PC-3 (cell line): ENCODE data around the gene SLC1A2.

Source experiments
- EZH2 ChIP-seq: fragments of 300-600 bp; sonication (generic); IDR thresholded peaks from one replicate; pipeline ENCODE4 v1.6.1; 2017; ENCODE audit warnings: antibody characterized with exemption, mild to moderate bottlenecking, low read length; ENCODE audit not compliant: unreplicated experiment
- EZH2phosphoT487 ChIP-seq: fragments of 300-600 bp; sonication (generic); IDR thresholded peaks from 2 replicates; pipeline ENCODE4 v1.6.1; 2018; ENCODE audit warnings: mild to moderate bottlenecking, antibody characterized with exemption, low read length, borderline replicate concordance
- TF ChIP-seq, protein P1 (sequence below): fragments of 300-600 bp; sonication (generic); conservative IDR thresholded peaks from 2 replicates; pipeline ENCODE4 v1.5.1; 2017; ENCODE audit warnings: antibody characterized with exemption, low read depth, mild to moderate bottlenecking, low read length

DNA sequence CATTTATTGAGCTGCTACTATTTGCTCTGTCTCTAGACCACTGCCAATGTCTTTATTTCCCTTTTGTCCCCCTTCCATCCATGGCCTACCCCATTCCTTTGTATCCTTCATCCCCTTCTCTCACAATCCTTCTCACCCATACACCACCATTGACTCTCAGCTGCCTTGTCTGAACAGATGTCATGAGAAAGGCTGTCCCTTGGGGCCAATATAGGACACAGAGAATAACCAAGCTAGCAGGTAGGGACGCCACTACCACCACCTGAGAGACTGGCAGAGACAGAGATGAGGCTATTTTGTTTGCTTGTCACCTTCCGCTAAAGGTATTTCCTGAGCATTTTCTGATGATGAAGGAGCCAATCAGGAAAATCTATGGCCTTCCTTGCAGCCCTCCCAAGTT lies 141.5 kb downstream of the SLC1A2 start:
- TF ChIP-seq, protein P1, sequence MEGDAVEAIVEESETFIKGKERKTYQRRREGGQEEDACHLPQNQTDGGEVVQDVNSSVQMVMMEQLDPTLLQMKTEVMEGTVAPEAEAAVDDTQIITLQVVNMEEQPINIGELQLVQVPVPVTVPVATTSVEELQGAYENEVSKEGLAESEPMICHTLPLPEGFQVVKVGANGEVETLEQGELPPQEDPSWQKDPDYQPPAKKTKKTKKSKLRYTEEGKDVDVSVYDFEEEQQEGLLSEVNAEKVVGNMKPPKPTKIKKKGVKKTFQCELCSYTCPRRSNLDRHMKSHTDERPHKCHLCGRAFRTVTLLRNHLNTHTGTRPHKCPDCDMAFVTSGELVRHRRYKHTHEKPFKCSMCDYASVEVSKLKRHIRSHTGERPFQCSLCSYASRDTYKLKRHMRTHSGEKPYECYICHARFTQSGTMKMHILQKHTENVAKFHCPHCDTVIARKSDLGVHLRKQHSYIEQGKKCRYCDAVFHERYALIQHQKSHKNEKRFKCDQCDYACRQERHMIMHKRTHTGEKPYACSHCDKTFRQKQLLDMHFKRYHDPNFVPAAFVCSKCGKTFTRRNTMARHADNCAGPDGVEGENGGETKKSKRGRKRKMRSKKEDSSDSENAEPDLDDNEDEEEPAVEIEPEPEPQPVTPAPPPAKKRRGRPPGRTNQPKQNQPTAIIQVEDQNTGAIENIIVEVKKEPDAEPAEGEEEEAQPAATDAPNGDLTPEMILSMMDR = no peak
- TF ChIP-seq EZH2 (no peak), EZH2phosphoT487 (no peak)
